ENCODE measurements around the gene PIMREG. TPM values are rescaled to one million over a fixed set of nuclear protein-coding genes. Genes with fewer than 3 reads are reported as not detected.

PIMREG gene
- polyA plus RNA-seq, 4 donors: 19.5 to 31.3 (median 25.8) TPM

- no peak for DNase-seq (ENCODE audit: low read depth in 4 of 4, low spot score in 2 of 4)
Observed at GRCh38 chr17:6496640-6497441, 52.6 kb downstream of the PIMREG start.

GRCh38 chr17:6497496-6498221 lies 53.4 kb downstream of the PIMREG start:
- no peak for DNase-seq (ENCODE audit: low read depth in 4 of 4, low spot score in 2 of 4)

- no peak for DNase-seq (ENCODE audit: low read depth in 4 of 4, low spot score in 2 of 4)
Observed at GRCh38 chr17:6498356-6498755, 54.1 kb downstream of the PIMREG start.

- no peak for DNase-seq (ENCODE audit: low read depth in 4 of 4, low spot score in 2 of 4)
Observed at GRCh38 chr17:6498901-6499540, 54.8 kb downstream of the PIMREG start.

Other genes starting within 250 kb of the PIMREG start
- gene AIPL1, start 9.3 kb upstream of the PIMREG start, polyA plus RNA-seq (ENCODE audit: insufficient read length in 4 of 4): under 1 TPM in 2 of 4 donors, not detected in 2; 0.05 to 0.13 TPM
- gene PITPNM3, start 112.1 kb downstream of the PIMREG start, polyA plus RNA-seq (ENCODE audit: insufficient read length in 4 of 4): 10 to 100 TPM in 2 of 4 donors, 1 to 10 TPM in 2; 8.3 to 11.6 (median 10.0) TPM
- gene KIAA0753, start 196.3 kb downstream of the PIMREG start, polyA plus RNA-seq (ENCODE audit: insufficient read length in 4 of 4): 10 to 100 TPM; 25.3 to 42.2 (median 37.9) TPM
- 10 to 100 TPM; 76.6 to 99.2 (median 88.3) TPM for gene TXNDC17, start 196.6 kb downstream of the PIMREG start, polyA plus RNA-seq (ENCODE audit: insufficient read length in 4 of 4)
- gene MED31, start 207.2 kb downstream of the PIMREG start, polyA plus RNA-seq (ENCODE audit: insufficient read length in 4 of 4): 10 to 100 TPM; 20.8 to 26.2 (median 24.2) TPM
- 10 to 100 TPM in 2 of 4 donors, 1 to 10 TPM in 2; 9.0 to 12.4 (median 11.1) TPM for gene C17orf100, start 207.3 kb downstream of the PIMREG start, polyA plus RNA-seq (ENCODE audit: insufficient read length in 4 of 4)